ENCODE data around the gene RELCH. TPM values are rescaled to one million over a fixed set of nuclear protein-coding genes. Genes with fewer than 3 reads are reported as not detected.

The RELCH gene
- total RNA-seq, 3 donors from 2014 or later = 39.0 to 60.2 (median 51.2) TPM

- H3K4me1 ChIP-seq (ENCODE audit: low read depth) = no peaks in the 10 kb centered on the region
- H3K9me3 ChIP-seq = no peaks in the 10 kb centered on the region
- DNase-seq (no peak), ATAC-seq (no peak)
- intact Hi-C loops (cut with DNase I, micrococcal nuclease) = no loop called here
- H3K36me3 ChIP-seq (ENCODE audit: low read depth) = no peaks in the 10 kb centered on the region
- no peak overlapping the region for H3K4me3 ChIP-seq
- no peak for TF ChIP-seq CTCF (IDR thresholded peaks at IDR 0.05)
Measured at GRCh38 chr18:62239475-62239874, 52.4 kb downstream of the RELCH start.

- Histone ChIP-seq H3K9me3 (no peaks in the 10 kb centered on the region), H3K4me3 (no peak overlapping the region), H3K4me1 (ENCODE audit: low read depth) (no peaks in the 10 kb centered on the region), H3K36me3 (ENCODE audit: low read depth) (no peaks in the 10 kb centered on the region)
- no peak for ATAC-seq
- intact Hi-C loops (cut with DNase I, micrococcal nuclease) = no loop called here
- no peak for DNase-seq
- no peak for TF ChIP-seq CTCF (IDR thresholded peaks at IDR 0.05)
Measured at GRCh38 chr18:62242955-62243354, 55.9 kb downstream of the RELCH start.

GRCh38 chr18:62245177-62245576 is 58.1 kb downstream of the RELCH start:
- Histone ChIP-seq H3K4me1 (ENCODE audit: low read depth) (no peaks in the 10 kb centered on the region), H3K9me3 (no peaks in the 10 kb centered on the region), H3K4me3 (no peak overlapping the region), H3K36me3 (ENCODE audit: low read depth) (no peaks in the 10 kb centered on the region)
- DNase-seq = no peak
- no peak for TF ChIP-seq CTCF (IDR thresholded peaks at IDR 0.05)
- ATAC-seq = no peak
- intact Hi-C loops (cut with DNase I, micrococcal nuclease) = no loop called here

GRCh38 chr18:62245699-62246098 is 58.6 kb downstream of the RELCH start:
- no peak for ATAC-seq
- Histone ChIP-seq H3K4me3 (no peak overlapping the region), H3K9me3 (no peaks in the 10 kb centered on the region), H3K36me3 (ENCODE audit: low read depth) (no peaks in the 10 kb centered on the region), H3K4me1 (ENCODE audit: low read depth) (no peaks in the 10 kb centered on the region)
- TF ChIP-seq CTCF (IDR thresholded peaks at IDR 0.05) = no peak
- DNase-seq = no peak
- intact Hi-C loops (cut with DNase I, micrococcal nuclease) = no loop called here

- Histone ChIP-seq H3K9me3 (no peaks in the 10 kb centered on the region), H3K4me3 (no peak overlapping the region), H3K4me1 (ENCODE audit: low read depth) (no peaks in the 10 kb centered on the region), H3K36me3 (ENCODE audit: low read depth) (no peaks in the 10 kb centered on the region)
- intact Hi-C loops (cut with DNase I, micrococcal nuclease) = no loop called here
- ATAC-seq = no peak
- no peak for DNase-seq
- no peak for TF ChIP-seq CTCF (IDR thresholded peaks at IDR 0.05)
Measured at GRCh38 chr18:62248313-62248712, 61.3 kb downstream of the RELCH start.

GRCh38 chr18:62249478-62250097 is 62.5 kb downstream of the RELCH start:
- Histone ChIP-seq H3K4me3 (no peak overlapping the region), H3K36me3 (ENCODE audit: low read depth) (no peaks in the 10 kb centered on the region), H3K9me3 (no peaks in the 10 kb centered on the region), H3K4me1 (ENCODE audit: low read depth) (no peaks in the 10 kb centered on the region)
- intact Hi-C loops (cut with DNase I, micrococcal nuclease) = loop anchor here in 1 of 2 donors (5.0 kb wide), 1 partner anchor 67 kb away; no protein-coding TSS in a partner anchor
- TF ChIP-seq CTCF (IDR thresholded peaks at IDR 0.05) = peak; percentile 70
- ATAC-seq (peak; percentile 68), DNase-seq (peak in 2 of 3 donors; percentile 47 to 98)

Data from mucosa of descending colon (tissue), 3 donors.